GM18870 (cell line): ENCODE measurements around the gene FAM181A.

ENCODE experiments used
- ATAC-seq: cut with Tn5 transposase; IDR thresholded peaks from one replicate; pipeline ENCODE4 v1.9.1; 2021; ENCODE audit warnings: moderate library complexity; ENCODE audit not compliant: unreplicated experiment

Gene FAM181A

DNA sequence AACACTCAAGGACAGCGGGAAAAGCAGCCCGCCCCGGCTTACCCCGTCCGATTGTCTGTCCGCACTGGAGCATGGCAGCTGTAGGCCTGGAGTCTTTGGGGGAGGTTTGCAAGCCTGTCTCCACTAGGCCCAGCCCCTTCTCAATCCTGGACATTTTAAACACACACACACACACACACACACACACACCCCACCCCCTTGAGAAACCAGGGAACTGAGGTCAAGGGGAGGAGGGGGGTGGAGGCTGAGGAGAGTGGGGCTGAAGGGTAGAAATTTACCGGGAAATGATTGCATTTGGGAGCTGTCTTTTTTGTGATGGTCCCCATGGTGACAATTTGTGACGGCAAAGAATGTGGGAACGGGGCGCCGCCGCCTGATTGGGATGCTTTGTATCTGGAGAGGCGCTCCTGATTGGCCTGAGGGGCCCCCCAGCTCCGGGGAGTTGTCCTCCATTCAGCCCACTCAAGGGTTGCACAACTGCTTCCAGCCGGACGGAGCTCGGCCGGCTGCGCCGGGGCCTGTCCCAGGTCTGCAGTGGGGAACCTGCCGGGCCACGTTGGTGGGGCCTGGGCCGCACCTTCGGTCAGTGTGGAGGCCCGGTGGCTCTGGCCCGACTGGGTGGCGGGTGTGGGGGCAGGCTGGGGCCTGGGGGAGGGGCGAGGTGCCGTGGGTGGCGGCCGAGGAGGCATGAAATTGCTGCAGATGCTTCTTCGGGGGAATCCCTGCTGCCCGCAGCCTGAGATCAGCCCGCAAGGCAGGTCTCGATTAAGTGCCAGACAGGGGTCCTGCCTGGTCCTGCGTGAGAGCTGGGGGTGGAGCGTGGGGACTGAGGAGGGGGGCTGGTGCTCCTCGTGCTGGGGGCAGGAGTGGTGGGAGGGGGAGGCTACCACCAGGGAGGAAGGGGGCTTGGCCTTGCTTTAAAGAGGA is at the start of gene FAM181A:
Gene FAM181A (plus strand): TSS at position 472 of the 927 bp plus-strand sequence. CDS start 942 bp downstream, outside the sequence.
- no peak for ATAC-seq

- no peak for ATAC-seq
These were observed 48.9 kb upstream of the FAM181A start for GRCh38 chr14:93878212-93878611.

GRCh38 chr14:93878871-93879270 is 48.3 kb upstream of the FAM181A start:
- no peak for ATAC-seq

- ATAC-seq, result no peak
These were observed 47.7 kb upstream of the FAM181A start for GRCh38 chr14:93879362-93879983.

DNA sequence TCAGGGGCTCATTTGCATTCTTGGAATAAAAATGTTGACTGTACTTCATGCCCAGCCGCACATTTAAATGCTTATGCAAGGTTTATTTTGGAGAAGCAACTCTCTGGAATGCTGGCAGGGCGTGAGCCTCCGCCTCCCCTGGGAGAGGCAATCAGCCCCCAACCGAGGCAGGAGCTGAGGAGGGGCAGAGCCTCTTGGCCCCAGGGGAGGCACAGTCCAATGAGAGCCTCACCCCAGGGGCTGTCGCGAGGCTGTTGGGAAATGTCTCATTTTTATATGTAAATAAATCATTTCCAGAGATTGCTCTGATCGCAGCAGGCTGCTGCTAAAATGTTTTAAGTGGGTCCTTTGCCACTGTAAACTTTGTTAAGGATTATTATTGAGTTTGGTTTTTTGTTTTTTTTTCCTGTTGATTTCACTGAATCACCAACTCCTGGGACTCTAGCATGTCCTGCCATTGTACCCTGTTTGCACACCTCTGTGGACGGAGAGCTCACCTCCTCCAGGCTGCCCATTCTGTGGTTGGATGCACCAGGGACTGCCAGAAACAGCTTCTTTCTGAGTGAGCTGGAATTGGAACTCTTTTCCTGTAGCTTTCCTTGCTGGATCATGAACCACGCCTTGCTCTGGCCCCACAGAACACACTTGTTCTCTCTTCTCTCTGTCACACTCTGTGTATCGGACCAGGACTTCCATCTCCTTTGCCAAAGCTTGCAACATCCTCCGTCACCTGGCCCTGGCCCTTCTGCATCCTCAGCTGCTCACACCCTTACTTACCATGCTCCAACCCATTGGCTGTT is 46.9 kb upstream of the FAM181A start:
- ATAC-seq, result no peak

GRCh38 chr14:93884950-93885349 is 42.2 kb upstream of the FAM181A start:
- no peak for ATAC-seq

DNA sequence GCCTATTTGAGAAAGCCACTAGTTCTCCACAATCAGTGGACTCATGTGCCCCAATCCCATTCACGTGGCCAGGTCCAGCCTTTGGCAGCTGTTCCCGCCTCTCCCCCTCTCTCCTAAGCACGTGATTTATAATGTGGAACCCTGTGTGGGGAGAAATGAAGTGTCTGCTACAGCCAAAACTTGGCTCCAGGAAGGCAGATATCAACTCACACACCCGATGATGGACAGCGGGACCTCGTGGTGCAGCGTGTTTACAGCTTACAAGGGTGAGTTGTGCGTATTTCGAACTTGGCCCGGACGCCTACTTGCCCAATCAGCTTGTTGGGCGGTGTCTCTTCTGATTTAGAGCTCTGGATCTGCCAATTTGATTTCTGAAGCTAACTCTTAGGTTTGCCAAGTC is 38.1 kb upstream of the FAM181A start:
- ATAC-seq, result no peak

- no peak for ATAC-seq
These were observed 37.2 kb upstream of the FAM181A start for GRCh38 chr14:93889739-93890483.

DNA sequence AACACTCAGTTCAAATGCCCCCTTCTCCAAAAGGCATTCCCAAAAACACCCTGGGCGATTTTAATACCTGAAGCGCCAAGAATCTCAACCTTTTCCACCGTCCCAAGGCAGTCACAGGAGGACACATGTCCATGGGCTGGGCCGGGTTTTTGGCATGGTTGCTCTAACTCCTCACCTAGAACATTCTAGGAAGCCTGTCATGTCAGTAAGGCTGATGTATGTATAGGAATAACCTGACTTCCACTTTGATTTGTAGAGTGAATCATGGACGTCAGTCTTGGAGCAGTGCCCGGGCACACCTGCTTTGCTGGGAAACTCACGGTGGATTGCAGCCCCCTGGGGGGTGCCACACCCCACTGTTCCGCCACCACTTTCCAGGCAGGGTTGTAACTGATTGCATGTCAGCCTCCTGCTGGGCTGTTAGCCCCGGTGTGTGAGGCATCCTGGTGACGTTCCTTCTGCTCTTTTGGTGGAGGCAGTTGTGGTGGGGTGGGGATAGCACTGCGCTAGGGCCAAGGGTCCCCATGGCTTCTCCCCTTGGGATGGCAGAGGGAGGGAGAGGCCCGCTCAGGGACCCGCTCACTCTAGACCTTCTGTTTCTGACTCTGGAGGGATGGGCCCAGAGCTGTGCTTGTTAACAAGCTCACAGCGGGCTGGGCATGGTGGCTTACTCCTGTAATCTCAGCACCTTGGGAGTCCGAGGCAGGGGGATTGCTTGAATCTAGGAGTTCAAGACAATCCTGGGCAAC is 35.2 kb upstream of the FAM181A start:
- ATAC-seq, result no peak

DNA sequence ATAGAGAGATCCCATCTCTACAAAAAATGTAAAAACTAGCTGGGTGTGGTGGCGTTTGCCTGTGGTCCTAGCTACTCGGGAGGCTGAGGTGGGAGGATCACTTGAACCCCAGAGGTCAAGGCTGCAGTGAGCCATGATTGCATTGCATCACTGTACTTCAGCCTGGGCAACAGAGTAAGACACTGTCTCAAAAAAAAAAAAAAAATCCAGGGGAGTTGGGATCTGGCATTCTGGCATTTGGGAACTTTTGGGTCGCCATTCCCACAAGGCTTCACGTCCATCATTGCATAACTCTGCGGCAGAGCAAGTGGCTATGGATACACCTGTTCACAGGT is 34.7 kb upstream of the FAM181A start:
- ATAC-seq, result no peak

DNA sequence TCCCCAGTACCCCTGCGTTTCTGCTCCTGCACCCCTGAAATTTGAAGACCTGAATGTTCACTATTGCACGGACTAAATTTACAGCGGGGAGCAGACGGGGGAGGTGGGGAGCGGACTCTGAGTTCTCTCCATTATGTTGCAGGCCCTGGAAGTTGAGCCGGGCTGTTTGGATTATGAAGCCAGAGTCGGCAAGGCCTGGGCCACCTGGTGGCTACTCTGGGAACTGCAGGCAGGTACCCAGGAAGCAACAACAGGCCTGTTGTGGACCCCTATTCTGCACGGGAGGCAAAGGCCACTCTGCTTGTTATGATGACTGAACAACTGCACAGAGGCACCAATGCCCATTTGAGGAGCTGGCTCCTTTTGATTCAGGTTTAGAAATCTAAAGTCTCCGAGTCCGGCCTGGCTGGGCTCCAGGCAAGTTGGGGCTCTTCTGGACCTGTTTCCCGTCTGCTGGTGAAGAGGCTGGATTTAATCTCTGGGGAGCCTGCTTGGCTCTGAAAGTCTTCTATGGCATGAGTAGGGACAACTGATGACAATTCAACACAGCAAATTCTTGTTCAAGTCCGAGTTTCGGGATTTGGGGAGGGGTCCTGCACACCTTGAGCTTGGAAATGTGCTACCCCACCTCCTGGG is 34.1 kb upstream of the FAM181A start:
- ATAC-seq, result no peak

DNA sequence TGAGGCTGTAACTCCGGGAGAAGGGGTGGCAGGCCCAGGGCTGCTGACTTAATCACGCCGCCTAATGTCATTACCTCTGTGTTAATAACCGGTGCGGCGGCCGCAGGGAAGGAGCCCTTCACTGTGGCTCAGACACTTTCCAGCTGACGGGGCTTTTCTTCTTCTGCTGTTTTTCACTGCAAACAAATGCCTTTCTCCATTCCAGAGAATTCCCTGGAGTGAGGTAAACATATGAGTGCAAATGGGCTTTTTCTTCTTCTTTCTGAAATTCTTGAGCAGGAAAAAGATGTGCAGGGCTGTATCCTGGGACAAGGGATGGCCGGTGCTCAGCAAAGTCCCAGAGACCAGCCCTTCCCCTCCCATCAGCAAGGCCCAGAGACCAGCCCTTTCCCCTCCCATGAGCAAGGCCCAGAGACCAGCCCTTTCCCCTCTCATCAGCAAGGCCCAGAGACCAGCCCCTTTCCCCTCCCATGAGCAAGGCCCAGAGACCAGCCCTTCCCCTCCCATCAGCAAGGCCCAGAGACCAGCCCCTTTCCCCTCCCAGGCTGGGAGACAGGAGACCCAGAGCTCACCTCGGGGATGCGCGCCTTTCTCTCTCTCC is 33.4 kb upstream of the FAM181A start:
- no peak for ATAC-seq

DNA sequence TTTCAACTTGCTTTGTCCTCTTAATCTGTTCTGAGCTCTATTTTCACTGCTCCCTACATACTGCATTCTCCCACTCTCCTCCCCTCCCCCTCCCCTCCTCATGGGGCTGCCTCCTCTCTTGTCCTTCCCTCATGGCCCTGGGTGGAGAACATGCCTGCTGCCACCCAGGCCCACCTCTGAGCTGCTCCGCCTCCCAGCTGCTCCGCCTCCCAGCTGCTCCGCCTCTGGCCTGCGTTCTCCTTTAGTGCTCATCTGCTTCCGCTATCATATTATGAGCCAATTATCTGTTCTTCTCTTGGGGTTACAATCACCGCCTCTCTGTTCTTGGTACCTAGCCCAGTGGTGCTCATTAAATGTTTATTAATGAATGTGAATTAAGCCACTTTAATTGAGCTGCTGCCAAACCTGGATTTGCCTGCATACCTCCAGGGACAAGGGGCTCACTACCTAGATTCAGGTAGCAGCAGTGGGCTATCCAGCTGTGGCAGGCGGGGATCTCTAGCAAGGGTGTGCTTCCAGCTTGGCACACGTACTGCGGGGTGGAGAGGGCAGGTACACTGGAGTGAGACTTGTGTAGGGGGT is 32.0 kb upstream of the FAM181A start:
- ATAC-seq, result no peak

DNA sequence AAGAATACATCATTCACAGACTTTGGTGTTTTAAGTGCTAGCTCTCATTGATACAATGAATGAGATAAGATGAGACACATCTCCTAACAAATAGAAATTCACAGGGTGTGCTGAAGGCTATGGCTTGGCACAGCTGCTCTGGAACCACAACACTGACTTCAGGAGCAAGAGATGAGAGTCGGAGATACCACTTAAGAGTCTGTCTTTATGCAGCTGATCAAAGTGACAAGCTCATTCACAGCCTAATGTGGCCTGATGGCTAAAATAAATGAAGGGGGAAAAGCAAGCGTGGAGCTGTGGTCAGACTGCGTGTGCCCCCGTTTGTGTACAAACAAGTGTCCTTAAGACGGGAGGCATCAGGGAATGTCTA is 29.7 kb upstream of the FAM181A start:
- ATAC-seq, result no peak

DNA sequence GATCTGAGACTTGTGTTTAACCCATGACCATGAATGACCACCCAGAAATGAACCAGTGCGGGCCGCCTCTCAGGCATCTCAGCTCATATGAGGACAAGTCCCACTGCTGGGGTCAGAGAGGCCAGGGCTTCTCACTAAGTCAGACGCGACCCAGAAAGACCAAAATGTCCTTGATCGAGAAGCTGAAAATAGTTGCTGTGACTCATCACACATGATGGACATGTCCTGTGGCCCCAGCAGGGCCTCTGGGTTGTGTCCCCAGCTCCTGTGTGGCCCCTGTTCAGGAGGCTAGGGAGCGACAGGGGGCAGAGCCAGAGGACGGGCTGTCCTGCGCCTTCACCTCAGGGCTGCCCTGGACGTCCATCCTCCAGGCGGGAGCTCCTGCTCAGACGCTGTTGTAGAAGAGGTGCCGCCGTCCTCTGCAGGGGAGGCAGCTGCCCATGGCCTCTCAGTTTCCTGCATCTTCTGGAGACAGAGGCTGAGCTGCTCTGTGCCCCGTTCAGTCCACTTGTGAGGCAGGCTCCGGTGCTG is 29.0 kb upstream of the FAM181A start:
- ATAC-seq, result no peak

- ATAC-seq, result no peak
These were observed 28.4 kb upstream of the FAM181A start for GRCh38 chr14:93898731-93899130.

- ATAC-seq, result no peak
These were observed 25.3 kb upstream of the FAM181A start for GRCh38 chr14:93901813-93902212.

GRCh38 chr14:93902619-93903307 is 24.4 kb upstream of the FAM181A start:
- no peak for ATAC-seq
